ENCODE results near the gene TTC27. TPM values are rescaled to one million over a fixed set of nuclear protein-coding genes. Genes with fewer than 3 reads are reported as not detected.

The TTC27 gene
- total and polyA plus RNA-seq, 2 experiments from 2014 or later: 12.6 to 13.7 TPM

DNA sequence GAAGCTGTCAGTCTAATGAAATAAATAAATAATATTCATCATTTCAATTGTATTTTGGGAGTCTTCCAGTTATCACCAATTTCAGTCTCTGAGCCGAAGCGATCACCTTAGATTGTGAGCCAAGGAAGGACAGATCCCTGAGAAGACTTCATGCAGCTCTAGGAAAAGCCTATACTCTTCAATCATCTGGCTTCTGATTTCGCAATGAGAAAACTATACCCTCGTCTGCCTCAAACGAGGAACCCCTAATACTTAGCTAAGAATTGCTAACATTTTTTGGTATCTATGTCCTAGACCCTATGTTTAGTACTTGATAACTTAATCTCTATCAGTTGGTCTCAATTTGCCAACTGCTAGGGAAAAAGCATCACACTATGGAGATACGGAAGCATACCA, 4.5 kb upstream of the TTC27 start:
- no peaks in the 10 kb centered on the region for H3K4me1 ChIP-seq (ENCODE audit: insufficient read depth)
- no peak overlapping the region for H2AFZ ChIP-seq
- no peak for DNase-seq
- no peak overlapping the region for H3K9ac ChIP-seq
- H3F3A ChIP-seq (ENCODE audit: insufficient read depth): peaks cover 16% of the 10 kb centered on the region; the same call in 1 of the 2 replicates
- peaks cover 2% of the 10 kb centered on the region; the same call in 1 of the 2 replicates for H3K79me2 ChIP-seq (ENCODE audit: insufficient read depth)
- H3K4me3 ChIP-seq: no peak overlapping the region
- no peaks in the 10 kb centered on the region for H3K27me3 ChIP-seq (replicated peaks; ENCODE audit: insufficient read depth)
- in situ Hi-C loops (cut with MboI): no loop called here
- no peaks in the 10 kb centered on the region for H4K20me1 ChIP-seq (ENCODE audit: insufficient read depth)
- no peak overlapping the region for H3K4me2 ChIP-seq (ENCODE audit: unreplicated experiment)
- H3K36me3 ChIP-seq (ENCODE audit: low read depth): peaks cover 23% of the 10 kb centered on the region; the same call in 1 of the 2 replicates
- no peaks in the 10 kb centered on the region for H3K9me3 ChIP-seq (ENCODE audit: low read depth)
- no peak overlapping the region for H3K27ac ChIP-seq
- no peak for TF ChIP-seq EZH2phosphoT487 (IDR thresholded peaks at IDR 0.05; ENCODE audit: insufficient read depth, low read depth)
- no peak for TF ChIP-seq EZH2 (IDR thresholded peaks at IDR 0.05; ENCODE audit: insufficient read depth, poor library complexity, severe bottlenecking)
- WGBS, 2 experiments (ENCODE audit: low coverage in 1 of 2, low lambda C conversion rate in 2 of 2, missing lambda C conversion rate in 2 of 2): 95 to 96% methylated on average over 6 of the region's 6 CpGs
- H3K9me2 ChIP-seq (ENCODE audit: insufficient read depth): no peaks in the 10 kb centered on the region

DNA sequence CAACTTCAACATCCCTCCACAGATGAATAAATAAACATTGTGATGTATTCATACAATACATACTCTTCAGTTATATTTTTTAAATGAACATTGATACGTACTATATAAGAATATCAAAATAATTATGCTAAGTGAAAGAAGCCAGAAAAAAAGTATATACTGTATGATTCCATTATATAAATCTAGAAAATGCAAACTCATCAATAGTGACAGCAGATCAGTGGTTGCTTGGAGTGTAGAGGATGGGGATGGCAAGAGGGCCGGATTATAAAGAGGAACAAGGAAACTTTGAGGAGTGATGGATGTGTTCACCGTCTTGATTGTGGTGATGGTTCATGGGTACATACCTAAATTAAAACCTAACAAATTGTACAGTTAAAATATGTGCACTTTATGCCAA, 3.0 kb upstream of the TTC27 start:
- no peak overlapping the region for H3K4me3 ChIP-seq
- in situ Hi-C loops (cut with MboI): no loop called here
- WGBS, 2 experiments (ENCODE audit: low coverage in 1 of 2, low lambda C conversion rate in 2 of 2, missing lambda C conversion rate in 2 of 2): 65 to 68% methylated on average over 3 of the region's 3 CpGs

GRCh38 chr2:32626639-32627221, 1.1 kb upstream of the TTC27 start:
- TF ChIP-seq EZH2 (IDR thresholded peaks at IDR 0.05; ENCODE audit: insufficient read depth, poor library complexity, severe bottlenecking) (no peak), EZH2phosphoT487 (IDR thresholded peaks at IDR 0.05; ENCODE audit: insufficient read depth, low read depth) (no peak)
- H3K4me1 ChIP-seq (ENCODE audit: insufficient read depth): peaks cover 5% of the 10 kb centered on the region
- no peaks in the 10 kb centered on the region for H3K27me3 ChIP-seq (replicated peaks; ENCODE audit: insufficient read depth)

More for the DNA sequence above, 3.0 kb upstream of the TTC27 start:
- H3K9me3 ChIP-seq (ENCODE audit: low read depth): no peaks in the 10 kb centered on the region
- no peaks in the 10 kb centered on the region for H4K20me1 ChIP-seq (ENCODE audit: insufficient read depth)
- peaks cover 11% of the 10 kb centered on the region; the same call in 1 of the 2 replicates for H3F3A ChIP-seq (ENCODE audit: insufficient read depth)
- no peaks in the 10 kb centered on the region for H3K27me3 ChIP-seq (replicated peaks; ENCODE audit: insufficient read depth)
- DNase-seq: no peak
- H2AFZ ChIP-seq: no peak overlapping the region
- H3K27ac ChIP-seq: no peak overlapping the region
- H3K79me2 ChIP-seq (ENCODE audit: insufficient read depth): peaks cover 17% of the 10 kb centered on the region
- H3K36me3 ChIP-seq (ENCODE audit: low read depth): peaks cover 12% of the 10 kb centered on the region; the same call in 1 of the 2 replicates
- H3K4me1 ChIP-seq (ENCODE audit: insufficient read depth): peaks cover 5% of the 10 kb centered on the region
- H3K9me2 ChIP-seq (ENCODE audit: insufficient read depth): no peaks in the 10 kb centered on the region
- no peak for TF ChIP-seq EZH2 (IDR thresholded peaks at IDR 0.05; ENCODE audit: insufficient read depth, poor library complexity, severe bottlenecking)
- TF ChIP-seq EZH2phosphoT487 (IDR thresholded peaks at IDR 0.05; ENCODE audit: insufficient read depth, low read depth): no peak
- no peak overlapping the region for H3K9ac ChIP-seq
- no peak overlapping the region for H3K4me2 ChIP-seq (ENCODE audit: unreplicated experiment)

DNA sequence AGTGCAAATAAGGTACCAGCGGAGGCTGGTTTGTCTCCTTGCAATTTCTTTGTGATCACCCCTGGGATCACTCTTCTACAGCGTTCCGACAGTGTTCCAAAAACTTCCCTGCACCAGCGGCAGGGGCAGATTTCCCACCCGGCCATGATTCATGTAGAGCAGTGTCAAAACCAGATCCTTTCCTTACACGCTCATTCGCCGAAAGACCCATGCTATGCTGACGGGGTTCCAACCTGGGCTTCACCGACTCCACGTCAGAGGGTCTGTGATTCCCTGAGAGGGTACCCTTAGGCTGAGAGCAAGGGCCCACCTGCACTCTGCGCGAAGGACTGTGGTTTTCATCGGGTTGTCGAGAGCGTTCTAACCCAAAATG, 423 bp upstream of the TTC27 start:
- H3K79me2 ChIP-seq (ENCODE audit: insufficient read depth): peaks cover 25% of the 10 kb centered on the region
- no peaks in the 10 kb centered on the region for H3K9me2 ChIP-seq (ENCODE audit: insufficient read depth)
- H3K4me1 ChIP-seq (ENCODE audit: insufficient read depth): peaks cover 5% of the 10 kb centered on the region
- peaks cover 11% of the 10 kb centered on the region; the same call in 1 of the 2 replicates for H3F3A ChIP-seq (ENCODE audit: insufficient read depth)
- H3K27me3 ChIP-seq (replicated peaks; ENCODE audit: insufficient read depth): no peaks in the 10 kb centered on the region
- H2AFZ ChIP-seq: peak overlapping the region; percentile 100
- DNase-seq: peak; percentile 90
- H3K4me3 ChIP-seq: peak overlapping the region; percentile 99
- in situ Hi-C loops (cut with MboI): no loop called here
- WGBS, 2 experiments (ENCODE audit: low coverage in 1 of 2, low lambda C conversion rate in 2 of 2, missing lambda C conversion rate in 2 of 2): 3 to 4% methylated on average over 16 of the region's 16 CpGs
- peak overlapping the region; percentile 85 for H3K9ac ChIP-seq
- no peaks in the 10 kb centered on the region for H3K9me3 ChIP-seq (ENCODE audit: low read depth)
- peak overlapping the region; percentile 93 for H3K4me2 ChIP-seq (ENCODE audit: unreplicated experiment)
- H4K20me1 ChIP-seq (ENCODE audit: insufficient read depth): no peaks in the 10 kb centered on the region
- H3K36me3 ChIP-seq (ENCODE audit: low read depth): no peaks in the 10 kb centered on the region
- H3K27ac ChIP-seq: peak overlapping the region; percentile 69
- TF ChIP-seq EZH2 (IDR thresholded peaks at IDR 0.05; ENCODE audit: insufficient read depth, poor library complexity, severe bottlenecking): no peak
- no peak for TF ChIP-seq EZH2phosphoT487 (IDR thresholded peaks at IDR 0.05; ENCODE audit: insufficient read depth, low read depth)

More at GRCh38 chr2:32626639-32627221, 1.1 kb upstream of the TTC27 start:
- Histone ChIP-seq H3K4me2 (ENCODE audit: unreplicated experiment) (no peak overlapping the region), H3K9me3 (ENCODE audit: low read depth) (no peaks in the 10 kb centered on the region), H2AFZ (peak overlapping the region; percentile 100), H3K36me3 (ENCODE audit: low read depth) (0 out of 2 replicates have a peak, but pooled peaks cover 3% of the 10 kb centered on the region), H3K9ac (no peak overlapping the region), H3K4me3 (0 out of 2 replicates have a peak overlapping the region, but pooled peaks have one; percentile 99), H4K20me1 (ENCODE audit: insufficient read depth) (no peaks in the 10 kb centered on the region), H3F3A (ENCODE audit: insufficient read depth) (peaks cover 11% of the 10 kb centered on the region; the same call in 1 of the 2 replicates), H3K9me2 (ENCODE audit: insufficient read depth) (no peaks in the 10 kb centered on the region), H3K27ac (no peak overlapping the region), H3K79me2 (ENCODE audit: insufficient read depth) (peaks cover 25% of the 10 kb centered on the region)
- WGBS, 2 experiments (ENCODE audit: low coverage in 1 of 2, low lambda C conversion rate in 2 of 2, missing lambda C conversion rate in 2 of 2): 85 to 88% methylated on average over 13 of the region's 13 CpGs
- in situ Hi-C loops (cut with MboI): no loop called here
- DNase-seq: no peak
